HCT116 (cell line): ENCODE measurements around the gene FOXK2. TPM values are rescaled to one million over a fixed set of nuclear protein-coding genes. Genes with fewer than 3 reads are reported as not detected.

Experiments used
- ATAC-seq: fragments of 200-7000 bp; cut with Tn5 transposase; 2 replicates; pipeline ENCODE4 v1.9.1; 2020; ENCODE audit warnings: mild to moderate bottlenecking, moderate library complexity
- BruUV-seq: library from RNA; stranded (reverse); fragments of 400-500 nt; replicated peaks from 2 replicates; lab custom pipeline; 2021; lab: Mats Ljungman, UMichigan
- CTCF ChIA-PET: fragments of 300-600 bp; sonication (Branson Sonifier 250); formaldehyde crosslinking; loops from one replicate; lab custom pipeline; 2021; ENCODE audit warnings: antibody characterized with exemption; lab: Charles Lee
- POLR2A ChIA-PET: fragments of 300-600, 350-600 bp; sonication (Branson Sonifier 250); formaldehyde crosslinking; loops from one replicate; lab custom pipeline; 2021; ENCODE audit warnings: antibody characterized with exemption; lab: Charles Lee
- RAD21 ChIA-PET, 2 experiments: fragments of 300-600 bp; sonication (Branson Sonifier 250); formaldehyde crosslinking; loops; one replicate each; lab custom pipeline; 2023; ENCODE audit warnings: low total read pairs in 2 of 2; ENCODE audit not compliant: uncharacterized antibody in 2 of 2, unreplicated experiment in 2 of 2, low non-redundant PET in 1 of 2; lab: Charles Lee
- DNase-seq: peaks from one replicate; pipeline ENCODE4 v3.0.0-alpha.2; 2010; ENCODE audit warnings: low read depth, low spot score
- H2AFZ ChIP-seq: fragments of 200-600 bp; shearing (Covaris generic), sonication (generic); 2 replicates; pipeline ENCODE4 v1.6.1; 2017; ENCODE audit warnings: low read depth, mixed run types, mixed read lengths, antibody characterized with exemption, low read length; ENCODE audit not compliant: poor library complexity, severe bottlenecking
- H3K27ac ChIP-seq: 2 replicates; pipeline ENCODE4 v1.5.1; 2012; ENCODE audit warnings: low read depth, low read length
- H3K27me3 ChIP-seq: fragments of 200-600 bp; sonication (generic); 2 replicates; pipeline ENCODE4 v1.6.1; 2016; ENCODE audit warnings: mixed run types, low read length, mixed read lengths; ENCODE audit not compliant: insufficient read depth
- H3K36me3 ChIP-seq, 2 experiments: fragments of 200-500 bp in 1 of 2; fragments of 200-600 bp in 1 of 2; sonication (Bioruptor generic) in 1 of 2; sonication (generic) in 1 of 2; 2 replicates each; pipeline versions ENCODE4 v1.5.1 to v1.6.1; 2014 to 2016; ENCODE audit warnings: low read length in 2 of 2, inconsistent platforms in 1 of 2, mixed read lengths in 1 of 2, mixed run types in 1 of 2; ENCODE audit not compliant: insufficient read depth in 2 of 2, control insufficient read depth in 1 of 2
- H3K4me1 ChIP-seq, 2 experiments: fragments of 200-600 bp in 1 of 2; sonication (generic) in 1 of 2; 2 replicates each; pipeline versions ENCODE4 v1.5.1 to v1.6.1; 2012 to 2017; ENCODE audit warnings: low read length in 2 of 2, inconsistent platforms in 1 of 2, mild to moderate bottlenecking in 1 of 2, mixed read lengths in 1 of 2, mixed run types in 1 of 2, moderate library complexity in 1 of 2; ENCODE audit not compliant: insufficient read depth in 2 of 2, control insufficient read depth in 1 of 2
- H3K4me2 ChIP-seq: fragments of 200-600 bp; sonication (generic); 2 replicates; pipeline ENCODE4 v1.6.1; 2017; ENCODE audit warnings: mixed run types, low read length, mixed read lengths
- H3K4me3 ChIP-seq, 2 experiments: fragments of 200-600 bp in 1 of 2; sonication (generic) in 1 of 2; replicated peaks in 1 of 2; 2 replicates each; pipeline ENCODE4 v1.5.1; 2011 to 2016; ENCODE audit warnings: low read length in 2 of 2, control low read depth in 1 of 2, low read depth in 1 of 2, mild to moderate bottlenecking in 1 of 2, mixed read lengths in 1 of 2, mixed run types in 1 of 2
- H3K79me2 ChIP-seq: fragments of 200-600 bp; sonication (generic); 2 replicates; pipeline ENCODE4 v1.6.1; 2017; ENCODE audit warnings: mild to moderate bottlenecking, mixed run types, low read length, moderate library complexity, mixed read lengths; ENCODE audit not compliant: insufficient read depth
- H3K9ac ChIP-seq: fragments of 200-600 bp; sonication (generic); 2 replicates; pipeline ENCODE4 v1.6.1; 2016; ENCODE audit warnings: low read length, mixed read lengths
- H3K9me2 ChIP-seq: fragments of 200-600 bp; sonication (generic), shearing (Covaris generic); 2 replicates; pipeline ENCODE4 v1.6.1; 2017; ENCODE audit warnings: mixed run types, mild to moderate bottlenecking, moderate library complexity; ENCODE audit not compliant: insufficient read depth
- H3K9me3 ChIP-seq, 2 experiments: fragments of 200-500 bp in 1 of 2; fragments of 200-600 bp in 1 of 2; sonication (Bioruptor generic) in 1 of 2; sonication (generic) in 1 of 2; 2 replicates each; pipeline ENCODE4 v1.6.1; 2014 to 2017; ENCODE audit warnings: low read length in 2 of 2, mixed read lengths in 2 of 2, inconsistent platforms in 1 of 2, low read depth in 1 of 2, mild to moderate bottlenecking in 1 of 2, mixed run types in 1 of 2, moderate library complexity in 1 of 2; ENCODE audit not compliant: control insufficient read depth in 1 of 2, insufficient read depth in 1 of 2
- H4K20me1 ChIP-seq: fragments of 200-600 bp; sonication (generic), shearing (Covaris generic); 2 replicates; pipeline ENCODE4 v1.6.1; 2017; ENCODE audit warnings: mixed run types, mild to moderate bottlenecking, moderate library complexity; ENCODE audit not compliant: insufficient read depth
- CBX3 ChIP-seq: IDR thresholded peaks from 2 replicates; pipeline ENCODE4 v1.6.1; 2012; ENCODE audit warnings: low read depth
- POLR2A ChIP-seq: IDR thresholded peaks from 2 replicates; pipeline ENCODE4 v1.7.0; 2011; ENCODE audit warnings: borderline replicate concordance; ENCODE audit not compliant: insufficient read depth, insufficient read length; ENCODE audit errors: extremely low read depth
- RAD21 ChIP-seq: IDR thresholded peaks from 2 replicates; pipeline ENCODE4 v1.6.1; 2012; ENCODE audit warnings: low read depth, mild to moderate bottlenecking
- SIN3A ChIP-seq: IDR thresholded peaks from 2 replicates; pipeline ENCODE4 v1.6.1; 2012; ENCODE audit warnings: low read depth
- SRF ChIP-seq: IDR thresholded peaks from 2 replicates; pipeline ENCODE4 v1.6.1; 2012; ENCODE audit warnings: low read depth
- YY1 ChIP-seq: IDR thresholded peaks from 2 replicates; pipeline ENCODE4 v1.6.1; 2011; ENCODE audit warnings: low read length, low read depth, moderate library complexity, mild to moderate bottlenecking; ENCODE audit not compliant: insufficient replicate concordance; ENCODE audit errors: extremely low read depth
- ZFX ChIP-seq: fragments of 450-650 bp; IDR thresholded peaks from 2 replicates; pipeline ENCODE4 v1.6.1; 2017
- ZNF274 ChIP-seq: fragments of 200-500 bp; sonication (Bioruptor generic); IDR thresholded peaks from 2 replicates; pipeline ENCODE4 v1.6.1; 2014; ENCODE audit warnings: mild to moderate bottlenecking, low read depth, low read length, inconsistent platforms
- intact Hi-C: fragments of 100-400 bp; cut with micrococcal nuclease; formaldehyde crosslinking; loops from 2 replicates; pipeline ENCODE4 v1.10.0; 2022
- total RNA-seq: library from RNA; stranded (reverse); gene quantifications from one replicate; pipeline ENCODE4 v1.2.1, GENCODE V29; 2021; ENCODE audit not compliant: unreplicated experiment
- TF ChIP-seq, protein P1 (sequence below): IDR thresholded peaks from 2 replicates; pipeline ENCODE4 v1.6.1; 2012; ENCODE audit warnings: low read depth
- TF ChIP-seq, protein P2 (sequence below), 3 experiments: fragments of 200-600 bp in 1 of 3; sonication (generic) in 1 of 3; IDR thresholded peaks in 2 of 3; conservative IDR thresholded peaks in 1 of 3; 2 replicates each; pipeline ENCODE4 v1.5.1; 2012 to 2017; ENCODE audit warnings: low read depth in 2 of 3, low read length in 2 of 3, antibody characterized with exemption in 1 of 3, borderline replicate concordance in 1 of 3, control low read depth in 1 of 3, mild to moderate bottlenecking in 1 of 3, mixed read lengths in 1 of 3, mixed run types in 1 of 3, moderate library complexity in 1 of 3; ENCODE audit not compliant: insufficient read depth in 1 of 3
- TF ChIP-seq, protein P3 (sequence below): IDR thresholded peaks from 2 replicates; pipeline ENCODE4 v1.6.1; 2012
- TF ChIP-seq, protein P4 (sequence below): IDR thresholded peaks from 2 replicates; pipeline ENCODE4 v1.6.1; 2011; ENCODE audit warnings: mild to moderate bottlenecking, low read length, moderate library complexity; ENCODE audit not compliant: insufficient replicate concordance; ENCODE audit errors: extremely low read depth

FOXK2 gene
- total RNA-seq, 1 experiment from 2014 or later, result 122 TPM

DNA sequence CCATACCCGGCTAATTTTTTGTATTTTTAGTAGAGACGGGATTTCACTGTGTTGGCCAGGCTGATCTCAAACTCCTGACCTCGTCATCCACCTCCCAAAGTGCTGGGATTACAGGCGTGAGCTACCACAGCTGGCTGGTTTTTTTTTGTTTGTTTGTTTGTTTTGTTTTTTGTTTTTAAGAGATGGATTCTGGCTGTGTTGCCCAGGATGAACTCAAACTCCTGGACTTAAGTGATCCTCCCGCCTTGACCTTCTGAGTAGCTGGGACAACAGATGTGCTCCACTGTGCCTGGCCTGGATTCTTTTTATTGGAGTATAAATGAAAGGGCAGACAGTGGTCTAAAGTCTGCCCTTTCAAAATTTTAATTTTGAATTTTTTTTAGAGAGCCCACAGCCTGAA lies 44.7 kb downstream of the FOXK2 start:
- H3K9ac ChIP-seq, result no peak overlapping the region
- intact Hi-C loops, result no loop called here
- BruUV-seq, result no TSS peak
- TF ChIP-seq ZFX (no peak), RAD21 (no peak), ZNF274 (no peak), SIN3A (no peak), POLR2A (no peak), SRF (no peak), YY1 (no peak), CBX3 (no peak)
- TF ChIP-seq, protein P1, sequence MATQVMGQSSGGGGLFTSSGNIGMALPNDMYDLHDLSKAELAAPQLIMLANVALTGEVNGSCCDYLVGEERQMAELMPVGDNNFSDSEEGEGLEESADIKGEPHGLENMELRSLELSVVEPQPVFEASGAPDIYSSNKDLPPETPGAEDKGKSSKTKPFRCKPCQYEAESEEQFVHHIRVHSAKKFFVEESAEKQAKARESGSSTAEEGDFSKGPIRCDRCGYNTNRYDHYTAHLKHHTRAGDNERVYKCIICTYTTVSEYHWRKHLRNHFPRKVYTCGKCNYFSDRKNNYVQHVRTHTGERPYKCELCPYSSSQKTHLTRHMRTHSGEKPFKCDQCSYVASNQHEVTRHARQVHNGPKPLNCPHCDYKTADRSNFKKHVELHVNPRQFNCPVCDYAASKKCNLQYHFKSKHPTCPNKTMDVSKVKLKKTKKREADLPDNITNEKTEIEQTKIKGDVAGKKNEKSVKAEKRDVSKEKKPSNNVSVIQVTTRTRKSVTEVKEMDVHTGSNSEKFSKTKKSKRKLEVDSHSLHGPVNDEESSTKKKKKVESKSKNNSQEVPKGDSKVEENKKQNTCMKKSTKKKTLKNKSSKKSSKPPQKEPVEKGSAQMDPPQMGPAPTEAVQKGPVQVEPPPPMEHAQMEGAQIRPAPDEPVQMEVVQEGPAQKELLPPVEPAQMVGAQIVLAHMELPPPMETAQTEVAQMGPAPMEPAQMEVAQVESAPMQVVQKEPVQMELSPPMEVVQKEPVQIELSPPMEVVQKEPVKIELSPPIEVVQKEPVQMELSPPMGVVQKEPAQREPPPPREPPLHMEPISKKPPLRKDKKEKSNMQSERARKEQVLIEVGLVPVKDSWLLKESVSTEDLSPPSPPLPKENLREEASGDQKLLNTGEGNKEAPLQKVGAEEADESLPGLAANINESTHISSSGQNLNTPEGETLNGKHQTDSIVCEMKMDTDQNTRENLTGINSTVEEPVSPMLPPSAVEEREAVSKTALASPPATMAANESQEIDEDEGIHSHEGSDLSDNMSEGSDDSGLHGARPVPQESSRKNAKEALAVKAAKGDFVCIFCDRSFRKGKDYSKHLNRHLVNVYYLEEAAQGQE, result no peak
- TF ChIP-seq, protein P2, sequence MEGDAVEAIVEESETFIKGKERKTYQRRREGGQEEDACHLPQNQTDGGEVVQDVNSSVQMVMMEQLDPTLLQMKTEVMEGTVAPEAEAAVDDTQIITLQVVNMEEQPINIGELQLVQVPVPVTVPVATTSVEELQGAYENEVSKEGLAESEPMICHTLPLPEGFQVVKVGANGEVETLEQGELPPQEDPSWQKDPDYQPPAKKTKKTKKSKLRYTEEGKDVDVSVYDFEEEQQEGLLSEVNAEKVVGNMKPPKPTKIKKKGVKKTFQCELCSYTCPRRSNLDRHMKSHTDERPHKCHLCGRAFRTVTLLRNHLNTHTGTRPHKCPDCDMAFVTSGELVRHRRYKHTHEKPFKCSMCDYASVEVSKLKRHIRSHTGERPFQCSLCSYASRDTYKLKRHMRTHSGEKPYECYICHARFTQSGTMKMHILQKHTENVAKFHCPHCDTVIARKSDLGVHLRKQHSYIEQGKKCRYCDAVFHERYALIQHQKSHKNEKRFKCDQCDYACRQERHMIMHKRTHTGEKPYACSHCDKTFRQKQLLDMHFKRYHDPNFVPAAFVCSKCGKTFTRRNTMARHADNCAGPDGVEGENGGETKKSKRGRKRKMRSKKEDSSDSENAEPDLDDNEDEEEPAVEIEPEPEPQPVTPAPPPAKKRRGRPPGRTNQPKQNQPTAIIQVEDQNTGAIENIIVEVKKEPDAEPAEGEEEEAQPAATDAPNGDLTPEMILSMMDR (IDR thresholded peaks at IDR 0.05 in 2 of 3, conservative IDR thresholded peaks at IDR 0.05 in 1 of 3; ENCODE audit: borderline replicate concordance in 1 of 3, insufficient read depth in 1 of 3, low read depth in 2 of 3, low read length in 2 of 3), result no peak
- TF ChIP-seq, protein P3, sequence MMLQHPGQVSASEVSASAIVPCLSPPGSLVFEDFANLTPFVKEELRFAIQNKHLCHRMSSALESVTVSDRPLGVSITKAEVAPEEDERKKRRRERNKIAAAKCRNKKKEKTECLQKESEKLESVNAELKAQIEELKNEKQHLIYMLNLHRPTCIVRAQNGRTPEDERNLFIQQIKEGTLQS, result no peak
- TF ChIP-seq, protein P4, sequence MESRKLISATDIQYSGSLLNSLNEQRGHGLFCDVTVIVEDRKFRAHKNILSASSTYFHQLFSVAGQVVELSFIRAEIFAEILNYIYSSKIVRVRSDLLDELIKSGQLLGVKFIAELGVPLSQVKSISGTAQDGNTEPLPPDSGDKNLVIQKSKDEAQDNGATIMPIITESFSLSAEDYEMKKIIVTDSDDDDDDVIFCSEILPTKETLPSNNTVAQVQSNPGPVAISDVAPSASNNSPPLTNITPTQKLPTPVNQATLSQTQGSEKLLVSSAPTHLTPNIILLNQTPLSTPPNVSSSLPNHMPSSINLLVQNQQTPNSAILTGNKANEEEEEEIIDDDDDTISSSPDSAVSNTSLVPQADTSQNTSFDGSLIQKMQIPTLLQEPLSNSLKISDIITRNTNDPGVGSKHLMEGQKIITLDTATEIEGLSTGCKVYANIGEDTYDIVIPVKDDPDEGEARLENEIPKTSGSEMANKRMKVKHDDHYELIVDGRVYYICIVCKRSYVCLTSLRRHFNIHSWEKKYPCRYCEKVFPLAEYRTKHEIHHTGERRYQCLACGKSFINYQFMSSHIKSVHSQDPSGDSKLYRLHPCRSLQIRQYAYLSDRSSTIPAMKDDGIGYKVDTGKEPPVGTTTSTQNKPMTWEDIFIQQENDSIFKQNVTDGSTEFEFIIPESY, result no peak
- ChIA-PET RAD21 (no interaction called here), POLR2A (no interaction called here), CTCF (no interaction called here)
- H3K4me2 ChIP-seq, result no peak overlapping the region
- no peaks in the 10 kb centered on the region for H3K9me2 ChIP-seq
- H3K4me1 ChIP-seq, result peaks cover 14 to 30% of the 10 kb centered on the region in 2 experiments; a peak in 3 of 4 replicates
- H2AFZ ChIP-seq, result no peak overlapping the region
- H4K20me1 ChIP-seq, result peaks cover 27% of the 10 kb centered on the region; the same call in 1 of the 2 replicates
- H3K27me3 ChIP-seq, result no peaks in the 10 kb centered on the region
- peaks cover 40 to 43% of the 10 kb centered on the region in 2 experiments for H3K36me3 ChIP-seq
- no peak overlapping the region for H3K27ac ChIP-seq
- DNase-seq, result no peak
- no peak overlapping the region for H3K4me3 ChIP-seq
- H3K9me3 ChIP-seq, result no peaks in the 10 kb centered on the region
- ATAC-seq, result no peak
- peaks cover 100% of the 10 kb centered on the region for H3K79me2 ChIP-seq
